HG03060 (cell line): ENCODE measurements around the gene UBA1.

ENCODE experiments used
- ATAC-seq: cut with Tn5 transposase; IDR thresholded peaks from one replicate; pipeline ENCODE4 v1.9.1; 2021; ENCODE audit warnings: low read depth, moderate number of reproducible peaks; ENCODE audit not compliant: unreplicated experiment

UBA1 gene

DNA sequence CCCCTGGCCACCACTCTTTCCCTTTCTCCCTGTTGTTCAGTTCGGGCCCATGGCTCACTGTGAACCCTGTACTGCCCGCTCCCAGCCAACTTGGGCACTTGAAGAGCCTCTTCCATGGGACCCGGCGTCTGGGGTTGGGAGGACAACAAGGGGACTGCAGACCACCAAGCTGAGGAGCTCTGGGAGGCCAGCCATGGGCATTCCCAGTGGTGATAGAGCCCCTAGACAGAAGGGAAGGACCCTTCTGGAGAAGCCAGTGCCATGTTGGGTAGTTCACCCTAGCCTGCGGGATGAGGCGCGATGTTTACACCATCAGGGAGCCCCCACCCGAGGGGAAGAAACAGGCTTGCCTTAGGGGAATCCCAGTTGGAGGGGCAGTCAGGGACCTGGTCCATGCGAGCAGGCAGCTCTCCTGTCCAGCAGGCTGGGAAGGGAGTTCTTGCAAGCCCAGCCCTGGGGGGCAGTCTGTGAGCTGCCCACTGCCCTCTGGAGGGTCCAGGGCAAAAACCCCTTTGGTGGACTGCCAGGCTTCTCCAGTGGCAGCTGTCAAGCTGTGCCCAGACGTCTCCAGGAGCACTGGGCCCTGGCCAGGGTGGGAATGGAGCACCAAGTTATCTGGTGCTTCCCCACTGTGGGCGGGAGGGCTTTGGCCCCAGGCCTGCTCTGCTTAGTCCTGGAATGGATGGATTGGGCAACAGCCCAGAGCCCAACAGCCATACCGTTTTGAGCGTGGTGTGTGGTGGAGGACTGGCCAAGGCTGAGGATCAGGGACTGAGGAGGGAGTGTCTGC lies 23.7 kb upstream of the UBA1 start:
- ATAC-seq = no peak

DNA sequence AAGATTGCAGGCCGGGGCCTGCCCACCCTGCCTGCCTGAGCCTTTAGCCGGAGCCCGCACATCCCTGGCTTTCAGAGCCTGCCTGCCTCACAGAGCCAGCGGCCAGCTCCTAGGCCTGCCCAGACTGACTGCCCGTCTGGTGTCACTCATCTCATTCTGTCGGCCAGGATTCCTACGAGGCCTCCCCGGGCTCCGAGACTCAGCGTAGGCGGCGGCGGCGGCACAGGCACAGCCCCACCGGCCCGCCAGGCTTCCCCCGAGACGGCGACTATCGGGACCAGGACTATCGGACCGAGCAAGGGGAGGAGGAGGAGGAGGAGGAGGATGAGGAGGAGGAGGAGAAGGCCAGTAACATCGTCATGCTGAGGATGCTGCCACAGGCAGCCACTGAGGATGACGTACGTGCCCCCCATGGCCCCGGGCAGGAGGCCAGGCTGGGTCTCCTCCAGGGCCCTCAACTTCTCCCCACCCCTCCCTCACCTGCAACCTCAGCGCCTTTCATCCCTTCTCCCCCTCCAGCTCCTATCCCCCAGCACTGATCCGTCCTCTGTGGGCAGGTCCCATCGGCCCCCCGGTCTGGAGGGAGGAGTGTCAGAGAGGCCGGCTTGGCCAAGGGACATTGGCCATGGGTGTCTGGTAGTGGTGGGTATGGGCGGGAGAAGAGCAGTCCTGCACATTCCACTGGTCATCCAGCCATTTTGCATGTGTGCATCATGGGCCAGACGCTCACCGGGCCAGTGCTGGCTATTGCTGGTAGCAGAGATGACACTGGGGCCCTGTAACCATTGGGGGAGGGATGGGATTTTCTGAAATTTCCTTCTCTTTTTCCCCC lies 22.6 kb upstream of the UBA1 start:
- no peak for ATAC-seq

DNA sequence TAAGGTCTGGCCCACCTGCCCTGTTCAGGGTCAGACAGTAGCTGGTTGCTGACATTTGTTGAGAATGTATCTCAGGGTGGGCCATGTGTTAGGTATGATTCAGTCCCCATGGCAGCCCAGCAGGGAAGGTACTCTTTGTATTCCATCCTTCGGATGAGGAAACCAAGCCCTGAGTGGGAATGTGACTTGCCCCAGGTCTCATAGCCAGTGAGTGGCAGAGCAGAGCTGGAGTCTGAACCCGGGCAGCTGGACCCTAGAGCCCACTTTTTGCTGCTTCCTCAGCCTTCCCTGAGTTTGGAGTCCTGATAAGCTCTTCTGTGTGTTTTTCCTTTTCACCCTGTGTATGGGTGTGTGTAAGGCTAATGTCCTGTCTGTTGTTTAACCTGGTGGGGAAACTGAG lies 21.6 kb upstream of the UBA1 start:
- ATAC-seq = no peak

DNA sequence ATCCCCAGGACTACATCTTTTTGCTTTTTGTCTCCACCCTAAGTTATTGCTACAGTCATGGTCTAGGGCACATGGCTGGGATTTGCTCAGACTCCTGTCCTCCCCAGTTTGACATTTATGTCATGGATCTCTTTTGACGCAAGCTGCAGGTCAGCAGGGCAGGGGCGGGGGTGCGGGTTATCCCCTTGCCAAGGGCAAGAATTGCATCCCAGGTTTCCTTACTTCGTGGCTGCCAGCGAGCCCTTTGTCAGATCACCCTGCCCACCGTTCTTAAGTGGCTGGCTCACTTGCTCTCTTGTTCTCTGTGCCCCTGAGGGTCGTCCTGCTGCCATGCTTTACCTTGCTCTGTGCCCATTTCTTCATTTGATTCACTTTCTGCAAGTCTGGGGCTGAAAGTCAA lies 21.1 kb upstream of the UBA1 start:
- no peak for ATAC-seq

DNA sequence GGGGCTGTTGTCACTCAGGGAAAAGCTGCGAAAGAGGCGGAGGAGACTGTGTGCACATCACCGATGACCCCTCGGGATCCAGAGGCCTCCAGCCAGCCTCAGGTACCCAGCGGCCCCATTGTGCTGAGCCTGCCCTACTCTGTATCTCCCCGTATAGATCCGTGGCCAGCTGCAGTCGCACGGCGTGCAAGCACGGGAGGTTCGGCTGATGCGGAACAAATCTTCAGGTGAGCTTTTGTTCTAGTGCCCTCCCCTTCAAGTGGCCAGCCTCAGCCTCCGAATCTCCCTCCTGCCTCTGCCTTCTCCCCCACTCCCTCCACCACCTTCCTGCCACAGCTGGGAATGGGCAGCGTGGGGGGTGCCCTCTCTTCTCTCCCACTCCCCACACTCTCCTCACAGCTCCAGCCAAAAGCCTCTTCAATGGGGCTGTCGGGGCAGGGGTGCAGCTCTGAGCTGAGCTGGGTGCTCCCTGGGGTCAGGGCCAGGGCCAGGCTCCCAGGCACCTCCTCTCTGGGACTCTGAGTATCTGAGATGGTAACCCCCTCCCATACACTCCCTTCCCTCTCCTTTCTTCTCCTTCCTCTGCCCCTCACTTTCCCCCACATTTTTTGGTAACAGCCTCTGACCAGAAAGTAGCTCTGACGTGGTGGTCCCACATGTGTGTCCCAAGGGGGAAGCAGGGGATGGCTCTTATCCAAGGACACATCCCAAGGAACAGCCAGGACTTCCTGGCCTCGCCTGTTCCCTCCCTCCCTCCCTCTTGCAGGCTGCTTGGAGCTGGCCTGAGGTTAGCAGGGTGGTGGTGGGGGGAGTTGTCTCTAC lies 20.4 kb upstream of the UBA1 start:
- no peak for ATAC-seq

DNA sequence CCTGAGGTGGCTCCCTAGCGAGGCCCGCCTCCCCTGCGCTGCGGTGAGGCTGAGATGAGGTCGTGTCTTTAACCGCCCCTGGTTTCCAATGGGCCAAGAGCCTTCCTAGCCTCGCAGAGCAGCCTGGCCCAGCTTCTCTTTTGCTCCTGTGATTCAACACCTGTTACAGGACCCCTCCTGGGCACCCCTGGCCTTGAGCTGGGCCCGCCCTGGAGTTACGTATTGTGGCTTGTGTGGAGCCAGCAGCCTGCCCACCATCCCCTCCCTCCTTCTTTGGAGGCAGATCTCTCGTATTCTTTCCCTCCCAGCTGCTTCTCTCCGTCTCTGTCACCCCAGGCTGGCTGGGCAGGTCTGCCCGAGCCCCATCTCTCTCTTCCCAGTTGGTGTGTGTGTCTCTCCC lies 19.3 kb upstream of the UBA1 start:
- no peak for ATAC-seq

DNA sequence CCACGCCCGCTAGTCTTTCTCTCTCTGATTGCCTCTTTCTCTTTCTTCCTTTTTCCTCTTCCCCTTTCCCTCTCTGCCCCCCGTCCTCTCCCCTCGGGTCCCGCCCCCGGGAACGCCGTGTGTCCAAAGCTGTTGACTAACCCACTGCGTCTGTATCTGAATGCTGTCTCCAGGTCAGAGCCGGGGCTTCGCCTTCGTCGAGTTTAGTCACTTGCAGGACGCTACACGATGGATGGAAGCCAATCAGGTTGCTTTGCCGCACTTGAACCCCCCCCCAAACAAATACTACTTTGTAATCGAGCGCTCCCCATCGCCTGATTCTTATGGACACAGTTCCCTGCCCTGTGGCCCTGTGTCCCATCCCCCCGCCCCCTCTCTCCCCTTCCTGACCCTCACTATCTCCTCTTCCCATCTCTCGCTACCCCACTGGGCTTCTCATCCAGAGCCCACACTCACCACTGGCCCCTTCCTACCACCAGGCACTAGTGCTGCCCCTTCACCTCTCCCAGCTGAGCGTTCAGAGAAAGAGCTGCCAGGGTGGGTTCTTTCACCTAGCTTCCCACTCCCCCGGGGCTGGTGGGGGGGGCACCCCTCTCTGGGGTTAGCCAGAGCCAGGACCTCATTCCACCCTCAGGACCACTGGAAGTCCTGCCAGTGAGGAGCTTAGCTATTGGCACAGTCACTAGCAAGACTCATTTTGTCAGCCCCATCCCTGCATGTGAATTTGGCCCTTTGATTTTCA lies 18.6 kb upstream of the UBA1 start:
- ATAC-seq = no peak

DNA sequence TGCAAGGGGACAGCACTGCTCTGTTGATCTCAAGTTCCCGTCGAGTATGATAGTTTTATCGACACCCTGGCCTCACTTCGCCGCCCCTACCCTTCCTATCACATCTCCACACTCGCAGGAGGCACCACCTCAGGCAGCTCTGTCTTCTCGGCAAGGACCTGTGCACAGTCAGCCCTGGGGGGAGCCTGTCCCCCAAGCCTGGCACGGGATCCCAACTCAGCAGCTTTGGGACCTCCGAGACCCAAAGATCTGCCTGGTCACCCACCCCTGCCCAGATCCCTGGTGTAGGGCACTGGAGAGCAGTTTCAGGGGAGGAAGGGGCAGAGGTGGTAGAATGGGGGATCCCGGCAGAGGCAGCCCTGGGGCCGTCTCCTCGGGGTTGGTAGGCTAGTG lies 18.0 kb upstream of the UBA1 start:
- ATAC-seq = no peak

DNA sequence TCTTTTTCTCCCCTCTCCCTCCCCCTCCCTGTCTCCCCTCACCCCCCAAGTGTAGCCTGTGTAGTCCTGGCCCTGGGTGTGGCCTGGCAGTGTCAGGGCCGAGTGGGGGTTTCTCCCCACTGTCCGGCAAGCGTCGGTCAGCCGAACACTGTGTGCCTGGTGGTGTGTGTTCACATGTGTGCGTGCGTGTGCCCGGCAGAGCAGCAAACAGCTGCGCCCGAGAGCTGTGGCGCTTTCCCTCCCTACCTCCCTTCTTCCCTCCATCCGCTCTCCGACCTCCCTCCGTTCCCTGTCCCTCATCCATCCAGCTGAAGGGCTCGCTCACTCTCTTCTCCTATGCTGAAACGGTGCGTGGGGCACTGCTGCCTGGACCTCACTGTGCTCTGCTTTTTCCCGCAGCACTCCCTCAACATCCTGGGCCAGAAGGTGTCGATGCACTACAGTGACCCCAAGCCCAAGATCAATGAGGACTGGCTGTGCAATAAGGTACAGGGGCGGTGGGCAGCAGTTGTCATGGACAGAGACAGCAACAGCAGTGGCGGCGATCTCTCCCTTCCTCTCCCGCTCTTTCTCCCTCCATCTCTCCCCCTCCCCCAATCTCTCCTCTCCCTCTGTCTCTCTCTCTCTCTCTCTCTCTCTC lies 17.4 kb upstream of the UBA1 start:
- no peak for ATAC-seq

DNA sequence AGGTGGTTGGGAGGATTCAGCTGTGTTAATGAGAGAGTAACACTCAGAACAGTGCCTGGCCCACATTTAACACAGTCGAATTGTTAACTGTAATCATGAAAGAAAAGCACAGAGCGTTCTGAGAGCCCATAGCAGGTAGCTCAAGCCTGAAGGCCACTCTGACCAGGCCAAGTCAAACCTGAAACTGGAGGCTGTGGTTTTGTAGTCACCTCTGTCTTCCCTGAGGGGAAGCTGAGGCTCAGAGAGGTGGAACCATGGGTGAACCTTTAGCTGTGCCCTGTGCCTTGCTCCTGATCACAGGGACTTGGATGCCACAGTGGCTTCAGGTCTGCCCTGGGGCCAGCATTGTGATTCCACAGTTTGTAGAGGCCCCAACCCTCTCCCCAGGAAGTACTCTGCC lies 16.6 kb upstream of the UBA1 start:
- ATAC-seq = no peak

DNA sequence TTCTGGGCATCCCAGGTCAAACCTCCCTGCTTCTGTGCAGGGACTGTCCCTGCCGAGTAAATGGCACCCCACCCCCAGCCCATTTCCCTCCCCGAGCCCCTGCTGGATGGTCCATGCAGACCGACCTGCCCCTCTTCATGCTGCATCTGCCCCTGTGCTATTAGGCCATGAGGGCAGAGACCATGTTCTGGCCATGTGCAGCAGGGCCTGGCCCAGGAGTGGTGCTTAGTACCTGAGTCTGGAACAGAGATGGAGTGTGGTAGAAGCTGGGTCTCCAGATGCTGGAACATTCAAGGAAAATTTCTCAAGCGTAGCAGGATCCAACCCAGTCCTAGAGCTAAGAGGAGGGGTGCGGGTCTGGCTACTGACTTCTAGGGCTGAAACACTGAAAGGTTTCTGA lies 15.3 kb upstream of the UBA1 start:
- ATAC-seq = no peak

DNA sequence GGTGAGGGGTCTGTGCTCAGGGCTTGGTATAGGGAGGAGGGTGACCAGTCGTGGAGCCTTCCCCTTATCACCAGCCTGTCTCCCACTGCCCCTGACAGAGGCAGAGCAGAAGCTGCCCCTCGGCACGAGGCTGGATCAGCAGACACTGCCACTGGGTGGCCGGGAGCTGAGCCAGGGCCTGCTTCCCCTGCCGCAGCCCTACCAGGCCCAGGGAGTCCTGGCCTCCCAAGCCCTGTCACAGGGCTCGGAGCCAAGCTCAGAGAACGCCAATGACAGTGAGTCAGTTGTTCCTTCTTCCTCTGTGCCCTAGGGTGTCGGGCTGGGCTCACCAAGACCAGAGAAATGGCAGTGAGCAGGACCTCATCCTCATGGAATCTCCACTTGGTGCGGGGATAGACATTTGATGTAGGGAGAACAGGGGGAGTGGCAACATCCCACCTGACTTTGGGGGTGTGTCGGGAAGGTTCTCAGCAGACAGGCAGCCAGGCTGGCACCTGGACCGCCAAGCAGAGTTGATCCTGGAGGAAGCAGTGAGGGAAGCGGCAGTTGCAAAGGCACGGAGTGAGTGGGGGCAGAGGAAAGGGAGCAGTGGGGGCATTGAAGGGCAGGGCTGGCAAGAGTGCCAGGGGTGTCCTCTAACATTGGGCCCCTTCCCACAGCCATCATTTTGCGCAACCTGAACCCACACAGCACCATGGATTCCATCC lies 14.3 kb upstream of the UBA1 start:
- ATAC-seq = no peak

DNA sequence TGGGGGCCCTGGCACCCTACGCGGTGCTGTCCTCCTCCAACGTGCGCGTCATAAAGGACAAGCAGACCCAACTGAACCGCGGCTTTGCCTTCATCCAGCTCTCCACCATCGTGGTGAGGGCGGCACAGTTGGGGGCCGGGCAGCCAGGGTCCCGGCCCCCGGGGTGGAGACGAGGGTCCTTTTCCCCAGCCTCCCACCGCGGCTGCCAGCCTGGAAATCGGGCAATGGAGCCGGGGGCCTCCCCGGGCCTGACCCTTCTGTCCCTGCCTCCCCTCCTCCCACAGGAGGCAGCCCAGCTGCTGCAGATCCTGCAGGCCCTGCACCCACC lies 13.7 kb upstream of the UBA1 start:
- no peak for ATAC-seq

DNA sequence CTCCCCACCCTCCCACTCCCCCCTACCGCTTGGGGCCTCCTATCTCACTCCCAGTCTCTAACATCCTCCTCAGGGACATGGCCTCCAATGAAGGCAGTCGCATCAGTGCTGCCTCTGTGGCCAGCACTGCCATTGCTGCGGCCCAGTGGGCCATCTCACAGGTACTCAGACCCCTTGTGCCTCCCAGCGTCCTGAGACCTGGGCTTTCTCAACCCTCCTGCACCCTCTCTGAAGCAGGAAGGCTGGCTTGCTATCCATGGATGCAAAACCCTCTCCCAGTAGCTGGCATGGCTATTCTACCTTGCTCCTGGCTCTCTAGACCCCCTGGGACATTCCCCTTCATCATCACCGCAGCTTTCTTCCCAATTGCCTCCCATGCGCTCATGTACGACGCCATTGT lies 13.3 kb upstream of the UBA1 start:
- no peak for ATAC-seq

DNA sequence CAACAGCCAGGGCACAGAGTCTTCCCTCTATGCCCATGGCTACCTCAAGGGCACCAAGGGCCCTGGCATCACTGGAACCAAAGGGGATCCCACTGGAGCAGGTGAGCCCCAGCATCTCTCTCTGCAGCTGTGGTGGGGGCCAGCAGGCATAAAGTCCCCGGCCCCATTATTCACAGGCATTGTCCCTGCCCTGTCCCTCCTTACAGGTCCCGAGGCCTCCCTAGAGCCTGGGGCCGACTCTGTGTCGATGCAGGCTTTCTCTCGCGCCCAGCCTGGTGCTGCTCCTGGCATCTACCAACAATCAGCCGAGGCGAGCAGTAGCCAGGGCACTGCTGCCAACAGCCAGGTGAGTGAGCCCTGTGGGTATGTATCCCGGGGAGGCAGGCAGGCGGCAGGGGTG lies 12.3 kb upstream of the UBA1 start:
- no peak for ATAC-seq

DNA sequence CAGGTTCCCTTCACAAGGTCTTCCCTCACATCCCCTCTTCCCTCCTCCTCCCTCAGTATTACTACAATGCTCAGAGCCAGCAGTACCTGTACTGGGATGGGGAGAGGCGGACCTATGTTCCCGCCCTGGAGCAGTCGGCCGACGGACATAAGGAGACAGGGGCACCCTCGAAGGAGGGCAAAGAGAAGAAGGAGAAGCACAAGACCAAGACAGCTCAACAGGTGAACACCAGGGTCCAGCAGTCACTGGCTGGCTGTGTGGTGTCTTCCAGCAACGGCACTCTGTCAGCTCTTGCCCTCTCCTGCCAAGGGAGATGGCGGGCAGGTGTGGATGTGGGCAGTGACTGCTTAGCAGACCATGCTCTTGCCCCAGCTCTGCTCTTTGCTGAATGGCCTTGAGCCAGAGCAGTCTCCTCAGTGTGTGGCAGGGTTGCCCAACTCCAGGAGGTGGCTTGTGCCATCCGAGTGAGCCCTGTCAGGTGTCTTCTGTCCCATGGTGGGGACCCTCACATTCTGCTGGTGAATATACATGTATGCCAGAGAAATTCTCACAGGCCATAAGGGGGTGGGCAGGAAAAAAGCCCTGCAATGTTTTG lies 11.4 kb upstream of the UBA1 start:
- no peak for ATAC-seq

DNA sequence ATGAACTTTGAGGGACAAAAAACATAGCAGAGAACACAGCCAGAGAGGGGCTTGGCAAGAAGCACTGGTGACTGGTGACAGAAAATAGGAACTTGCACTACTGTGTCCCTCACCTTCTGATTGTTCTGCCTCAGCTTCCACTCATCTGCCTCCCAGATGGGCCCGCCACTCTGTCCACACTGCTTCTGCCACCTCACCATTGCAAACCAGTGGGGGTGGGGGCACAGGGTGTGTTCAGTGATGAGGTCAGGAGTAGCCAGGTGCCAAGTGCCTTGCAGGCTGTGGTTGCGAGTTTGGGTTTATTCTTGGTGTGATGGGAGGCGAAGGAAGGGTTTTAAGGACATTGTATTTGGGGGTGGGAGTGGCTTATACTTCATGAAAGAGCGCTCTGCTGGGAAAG lies 9.1 kb upstream of the UBA1 start:
- ATAC-seq = no peak

DNA sequence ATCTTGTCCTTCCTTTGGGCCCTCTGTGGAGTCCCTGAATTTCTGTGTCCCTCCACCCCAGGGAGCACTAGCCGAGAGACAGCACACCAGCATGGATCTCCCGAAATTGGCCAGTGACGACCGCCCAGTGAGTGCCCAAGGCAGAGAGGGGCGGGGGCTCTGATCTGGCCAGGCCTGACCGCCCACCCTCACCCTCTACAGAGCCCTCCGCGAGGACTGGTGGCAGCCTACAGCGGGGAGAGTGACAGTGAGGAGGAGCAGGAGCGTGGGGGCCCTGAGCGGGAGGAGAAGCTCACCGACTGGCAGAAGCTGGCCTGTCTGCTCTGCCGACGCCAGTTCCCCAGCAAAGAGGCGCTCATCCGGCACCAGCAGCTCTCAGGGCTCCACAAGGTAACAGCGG lies 8.4 kb upstream of the UBA1 start:
- ATAC-seq = no peak

DNA sequence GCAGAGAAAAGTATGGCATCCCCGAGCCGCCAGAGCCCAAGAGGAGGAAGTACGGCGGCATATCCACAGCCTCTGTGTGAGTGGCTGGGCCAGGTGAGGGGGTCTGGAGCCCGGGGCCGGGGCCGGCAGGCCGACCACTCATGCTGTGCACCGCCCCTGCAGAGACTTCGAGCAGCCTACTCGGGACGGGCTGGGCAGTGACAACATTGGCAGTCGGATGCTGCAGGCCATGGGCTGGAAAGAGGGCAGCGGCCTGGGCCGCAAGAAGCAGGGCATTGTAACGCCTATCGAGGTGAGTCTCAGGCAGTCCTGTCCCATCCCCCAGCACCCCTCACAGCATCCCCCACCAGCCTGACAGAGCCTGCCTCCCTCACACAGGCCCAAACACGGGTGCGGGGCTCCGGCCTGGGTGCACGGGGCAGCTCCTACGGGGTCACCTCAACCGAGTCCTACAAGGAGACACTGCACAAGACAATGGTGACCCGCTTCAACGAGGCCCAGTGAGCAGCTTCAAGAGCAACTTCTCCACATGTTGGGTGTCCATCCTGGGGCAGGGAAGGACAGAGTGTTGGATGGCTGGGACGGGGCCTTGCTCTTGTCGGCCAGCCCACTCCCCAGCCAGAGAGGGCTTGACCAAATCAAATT lies 7.4 kb upstream of the UBA1 start:
- ATAC-seq = no peak
